GM19438 (cell line): Measurements from ENCODE around the gene EMC10.
"Not testable (repeated sequence)": the region's sequence is repeated elsewhere in the genome, so short reads cannot be mapped to it uniquely, and the experiment has no call there.

Experiments
- ATAC-seq: cut with Tn5 transposase; IDR thresholded peaks from one replicate; pipeline ENCODE4 v1.9.1; 2021; ENCODE audit warnings: low read depth; ENCODE audit not compliant: unreplicated experiment

The EMC10 gene

GRCh38 chr19:50476224-50476906 is at the start of gene EMC10, which contains the start of gene GARIN5A:
Gene EMC10, plus strand, starts transcription at chr19:50476507. Its CDS starts 38 bp downstream, at chr19:50476545.
Gene GARIN5A, minus strand, starts transcription at chr19:50476848. Its CDS starts 460 bp downstream, at chr19:50476388.
- ATAC-seq = peak; percentile 84

GRCh38 chr19:50427318-50427925 is 48.9 kb upstream of the EMC10 start:
- ATAC-seq = no peak

DNA sequence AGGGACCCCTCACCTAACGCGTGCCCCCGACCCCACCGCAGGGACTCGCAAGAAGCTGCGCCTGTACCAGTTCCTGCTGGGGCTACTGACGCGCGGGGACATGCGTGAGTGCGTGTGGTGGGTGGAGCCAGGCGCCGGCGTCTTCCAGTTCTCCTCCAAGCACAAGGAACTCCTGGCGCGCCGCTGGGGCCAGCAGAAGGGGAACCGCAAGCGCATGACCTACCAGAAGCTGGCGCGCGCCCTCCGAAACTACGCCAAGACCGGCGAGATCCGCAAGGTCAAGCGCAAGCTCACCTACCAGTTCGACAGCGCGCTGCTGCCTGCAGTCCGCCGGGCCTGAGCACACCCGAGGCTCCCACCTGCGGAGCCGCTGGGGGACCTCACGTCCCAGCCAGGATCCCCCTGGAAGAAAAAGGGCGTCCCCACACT is 48.3 kb upstream of the EMC10 start:
- no peak for ATAC-seq

DNA sequence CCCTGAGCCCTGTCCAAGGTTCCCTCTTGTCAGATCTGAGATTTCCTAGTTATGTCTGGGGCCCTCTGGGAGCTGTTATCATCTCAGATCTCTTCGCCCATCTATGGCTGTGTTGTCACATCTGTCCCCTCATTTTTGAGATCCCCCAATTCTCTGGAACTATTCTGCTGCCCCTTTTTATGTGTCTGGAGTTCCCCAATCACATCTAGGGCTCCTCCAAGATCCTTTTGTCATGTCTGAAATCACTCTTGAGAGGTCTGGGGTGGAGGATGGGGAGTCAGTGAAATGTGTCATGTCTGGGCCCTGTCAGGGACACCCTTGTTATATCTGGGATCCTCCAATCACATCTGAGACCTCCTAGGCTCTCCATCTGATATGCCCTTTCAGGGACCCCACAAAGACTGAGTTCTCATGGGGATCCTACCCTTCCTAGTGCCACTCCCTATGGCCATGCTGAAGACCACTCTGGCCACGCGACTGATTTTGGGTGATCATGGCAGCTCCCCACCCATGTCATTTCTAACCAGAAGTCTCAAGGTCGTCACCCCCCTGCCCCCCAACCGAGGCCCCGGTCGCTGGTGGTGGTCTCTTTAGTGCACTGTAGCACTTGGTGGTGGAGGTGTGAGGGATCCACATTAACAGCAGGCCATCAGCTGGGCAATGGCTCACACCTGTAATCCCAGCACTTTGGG is 47.4 kb upstream of the EMC10 start:
- no peak for ATAC-seq

GRCh38 chr19:50430888-50431342 is 45.4 kb upstream of the EMC10 start:
- no peak for ATAC-seq

- peak; percentile 45 for ATAC-seq
Measured at GRCh38 chr19:50431343-50432220, 44.7 kb upstream of the EMC10 start.

GRCh38 chr19:50432221-50433028 is 43.9 kb upstream of the EMC10 start, which contains the start of gene MYBPC2:
Gene MYBPC2, plus strand, starts transcription at chr19:50432892. Its CDS starts 62 bp downstream, at chr19:50432954.
- peak; percentile 3 for ATAC-seq

DNA sequence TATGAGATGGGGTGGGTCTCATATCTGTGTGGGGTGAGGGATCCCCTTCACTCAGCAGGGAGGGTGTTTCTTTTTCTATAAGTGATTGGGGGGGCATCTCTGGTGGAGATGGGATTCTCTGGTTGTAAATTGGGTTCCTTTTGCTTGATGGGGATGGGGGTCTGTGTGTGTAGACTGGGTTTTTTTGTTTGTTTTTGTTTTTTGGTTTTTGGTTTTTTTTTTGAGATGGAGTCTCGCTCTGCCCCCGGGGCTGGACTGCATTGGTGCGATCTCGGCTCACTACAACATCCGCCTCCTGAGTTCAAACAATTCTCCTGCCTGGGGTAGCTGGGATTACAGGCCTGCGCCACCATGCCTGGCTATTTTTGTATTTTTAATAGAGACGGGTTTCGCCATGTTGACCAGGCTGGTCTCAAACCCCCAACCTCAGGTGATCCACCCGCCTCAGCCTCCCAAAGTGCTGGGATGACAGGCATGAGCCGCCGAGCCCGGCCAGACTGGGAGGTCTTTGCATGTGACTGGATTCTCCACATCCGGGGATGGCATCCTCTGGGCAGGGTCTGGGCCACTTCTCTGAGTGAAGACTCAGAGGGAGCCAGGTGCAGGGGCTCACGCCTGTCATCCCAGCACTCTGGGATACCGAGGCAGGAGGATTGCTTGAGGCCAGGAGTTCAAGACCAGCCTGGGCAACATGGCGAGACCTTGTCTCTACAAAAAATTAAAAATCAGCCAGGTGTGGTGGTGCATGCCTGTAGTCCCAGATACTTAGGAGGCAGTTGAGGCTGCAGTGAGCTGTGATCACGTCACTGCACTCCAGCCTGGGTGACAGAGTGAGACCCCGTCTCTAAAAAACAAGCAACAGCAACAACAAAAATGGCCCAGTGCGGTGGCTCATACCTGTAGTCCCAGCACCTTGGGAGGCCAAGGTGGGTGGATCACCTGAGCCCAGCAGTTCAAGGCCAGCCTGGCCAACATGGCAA is 42.8 kb upstream of the EMC10 start:
- no peak for ATAC-seq

DNA sequence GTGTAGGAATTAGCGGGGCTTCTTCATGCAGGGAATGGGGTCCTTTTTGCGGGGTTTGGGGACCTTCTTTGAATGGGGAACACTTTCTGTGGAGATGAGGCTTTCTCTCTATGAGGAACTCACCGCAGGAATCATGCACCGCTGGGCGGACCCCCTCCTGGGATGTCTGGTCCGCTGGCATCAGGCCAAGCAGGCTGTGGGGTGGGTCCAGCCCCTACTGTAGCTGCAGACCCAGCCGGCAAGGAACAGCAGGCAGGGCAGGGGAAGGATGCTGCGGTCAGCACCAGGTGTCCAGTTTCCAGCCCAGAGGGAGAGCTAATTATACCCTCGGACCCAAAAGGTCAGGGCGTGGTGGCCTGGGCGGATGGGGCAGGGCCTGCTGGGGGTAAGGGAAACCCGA is 41.8 kb upstream of the EMC10 start:
- ATAC-seq = no peak

GRCh38 chr19:50435221-50435620 is 41.1 kb upstream of the EMC10 start:
- no peak for ATAC-seq

DNA sequence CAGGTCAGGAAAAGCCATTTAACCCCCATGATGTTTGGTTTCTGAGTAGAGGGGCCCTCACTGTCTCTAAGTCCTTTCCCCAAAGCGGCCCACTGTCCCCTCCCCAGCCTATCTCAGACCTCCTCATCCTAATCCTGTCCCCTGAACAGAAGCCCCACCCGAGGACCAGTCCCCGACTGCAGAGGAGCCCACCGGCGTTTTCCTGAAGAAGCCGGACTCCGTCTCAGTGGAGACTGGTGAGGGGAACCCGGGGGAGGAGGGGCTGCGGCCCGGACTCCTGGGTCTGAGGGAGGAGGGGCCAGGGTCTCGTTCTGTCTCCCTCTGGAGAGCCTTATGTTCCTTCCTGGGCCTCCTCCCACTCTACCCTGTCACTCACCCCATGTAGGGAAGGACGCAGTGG is 40.7 kb upstream of the EMC10 start:
- ATAC-seq = no peak

GRCh38 chr19:50437862-50438449 is 38.4 kb upstream of the EMC10 start:
- ATAC-seq = no peak

GRCh38 chr19:50439130-50439529 is 37.2 kb upstream of the EMC10 start:
- not testable (repeated sequence) for ATAC-seq

DNA sequence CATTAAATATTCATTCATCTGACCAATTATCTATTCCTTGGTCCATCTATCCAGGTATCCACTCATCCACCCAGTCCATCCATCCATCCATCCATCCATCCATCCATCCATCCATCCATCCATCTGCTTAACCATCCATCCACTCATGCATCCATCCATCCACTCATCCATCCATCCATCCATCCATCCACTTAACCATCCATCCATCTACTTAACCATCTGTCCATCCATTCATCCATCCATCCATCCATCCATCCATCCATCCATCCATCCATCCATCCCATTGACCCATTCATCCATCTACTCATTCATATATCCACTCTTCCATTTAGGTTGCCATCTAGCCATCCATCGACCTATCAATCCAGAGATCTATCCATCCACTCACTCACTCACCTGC is 32.2 kb upstream of the EMC10 start:
- ATAC-seq = no peak

GRCh38 chr19:50447053-50447452 is 29.3 kb upstream of the EMC10 start:
- no peak for ATAC-seq

GRCh38 chr19:50447750-50448149 is 28.6 kb upstream of the EMC10 start:
- ATAC-seq = no peak

- ATAC-seq = no peak
Measured at GRCh38 chr19:50449236-50449899, 26.9 kb upstream of the EMC10 start.
